GM21576 (cell line): ENCODE measurements around the gene ADD3.

Experiments used
- ATAC-seq: cut with Tn5 transposase; IDR thresholded peaks from one replicate; pipeline ENCODE4 v1.9.1; 2021; ENCODE audit warnings: mild to moderate bottlenecking, moderate library complexity; ENCODE audit not compliant: unreplicated experiment

ADD3 gene

DNA sequence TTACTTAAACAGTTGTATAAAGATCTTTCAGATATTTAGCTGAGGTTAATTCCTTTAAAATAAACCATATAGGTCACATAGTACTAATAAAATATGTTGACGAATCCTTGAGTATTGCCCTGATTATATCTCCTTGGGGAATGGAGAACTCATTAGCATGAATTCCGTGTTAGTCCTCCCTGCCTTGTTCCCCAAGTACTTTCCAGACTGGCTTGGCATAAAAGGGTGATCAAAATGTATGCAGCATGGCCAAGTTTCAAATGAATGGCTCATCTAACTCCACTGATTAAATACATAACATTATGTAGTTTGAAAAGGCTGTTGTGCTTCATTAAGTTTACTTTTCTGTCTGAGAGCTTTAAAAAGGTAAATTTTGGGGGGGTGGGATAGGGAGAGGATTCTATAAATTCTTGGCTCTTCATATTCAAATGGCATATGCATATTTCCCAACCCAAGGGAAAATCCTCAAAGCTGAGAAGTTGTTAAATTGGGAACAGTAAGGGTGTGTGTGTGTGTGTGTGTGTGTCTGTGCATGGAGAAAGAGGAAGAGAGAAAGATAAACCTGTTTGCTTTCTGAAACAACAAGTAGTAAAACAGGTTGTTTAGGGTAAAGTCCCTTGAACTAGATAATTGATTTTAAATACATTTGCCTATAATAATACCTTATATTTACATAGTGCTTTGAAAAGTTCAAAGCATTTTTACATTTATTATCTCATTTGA is 4.8 kb upstream of the ADD3 start:
- no peak for ATAC-seq

- no peak for ATAC-seq
These were observed 4.3 kb upstream of the ADD3 start for GRCh38 chr10:110003524-110003885.

DNA sequence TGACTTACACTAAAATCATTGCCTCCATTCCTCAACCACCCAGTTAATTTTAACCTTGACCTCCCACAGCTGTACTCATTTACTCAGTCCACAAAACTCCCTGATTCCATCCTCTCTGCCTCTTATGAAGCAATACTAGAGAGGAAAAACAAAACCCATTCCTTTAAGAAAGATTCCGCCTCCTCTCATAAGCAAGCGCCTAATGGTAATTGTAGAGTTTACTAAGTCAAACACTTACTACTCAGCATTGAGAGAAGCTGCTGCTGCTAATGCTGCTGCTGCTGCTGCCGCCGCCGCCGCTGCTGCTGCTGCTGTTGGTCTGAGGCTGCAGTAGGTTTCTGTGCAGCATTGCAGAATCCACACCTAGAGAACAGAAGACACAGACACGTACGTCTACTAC is 2.1 kb upstream of the ADD3 start:
- no peak for ATAC-seq

DNA sequence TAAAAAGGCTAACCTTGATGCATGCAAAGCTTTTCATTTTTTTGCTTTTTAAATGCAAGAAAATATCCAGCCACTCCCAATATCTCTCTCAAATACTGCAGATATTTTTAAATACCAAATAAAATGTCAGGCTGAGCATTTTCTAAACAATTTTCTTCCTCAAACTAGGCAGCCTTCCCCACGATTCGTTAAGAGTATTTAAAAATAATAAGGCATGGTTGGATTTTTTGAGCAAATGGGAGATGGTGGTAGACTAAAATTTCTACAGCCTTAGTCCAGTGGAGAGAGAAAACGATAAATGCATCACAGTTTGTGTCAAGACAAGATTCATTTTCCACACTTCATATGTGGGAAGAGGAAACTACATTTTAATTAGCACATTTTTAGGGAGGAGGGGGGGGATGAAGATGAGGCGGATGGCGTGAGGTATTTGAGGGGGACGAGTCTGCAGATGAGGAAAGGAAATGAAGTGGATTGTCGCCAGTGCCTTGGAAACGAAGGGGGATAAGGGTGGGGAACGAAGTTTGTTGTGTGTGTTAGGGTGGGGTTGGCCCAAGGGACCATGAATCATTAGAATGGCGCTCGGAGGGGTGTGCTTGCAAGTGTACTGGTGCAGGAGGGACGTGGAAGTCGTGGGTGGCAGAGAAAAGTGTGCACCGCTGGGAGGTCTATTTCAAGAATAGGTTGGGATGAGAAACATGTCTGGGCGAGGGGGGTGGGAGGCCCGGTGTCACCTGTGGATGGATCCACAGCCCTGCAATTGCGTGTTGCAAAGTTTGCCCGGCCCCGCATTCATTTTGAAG is 1.2 kb upstream of the ADD3 start:
- no peak for ATAC-seq

DNA sequence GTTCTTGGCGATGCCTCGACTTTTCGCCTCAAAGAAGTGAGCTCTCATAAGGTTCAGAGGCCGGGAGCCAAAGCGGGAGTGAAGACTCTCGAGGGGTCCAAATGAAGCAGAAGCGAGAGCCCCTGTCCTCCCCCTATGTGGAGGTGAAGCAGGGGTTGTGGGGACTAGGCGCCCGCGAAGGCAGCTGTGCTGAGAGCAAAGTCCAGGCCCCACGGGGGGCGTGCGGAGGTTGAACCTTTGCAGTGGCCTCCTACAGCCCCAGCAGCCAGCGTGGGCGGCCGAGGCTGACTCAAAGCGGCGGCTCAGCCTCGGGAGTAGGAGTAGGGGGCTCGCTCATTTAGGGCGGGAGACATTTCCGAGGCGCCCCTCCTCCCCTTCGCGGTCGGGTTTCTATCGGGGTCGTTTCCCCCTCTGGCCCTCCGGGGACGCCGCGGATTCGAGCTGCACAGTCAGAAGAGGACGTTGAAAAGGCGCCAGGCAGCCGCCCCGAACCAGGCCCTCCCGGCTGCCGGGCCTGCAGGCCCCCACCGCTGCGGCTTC is 553 bp upstream of the ADD3 start:
- ATAC-seq = peak; percentile 25

DNA sequence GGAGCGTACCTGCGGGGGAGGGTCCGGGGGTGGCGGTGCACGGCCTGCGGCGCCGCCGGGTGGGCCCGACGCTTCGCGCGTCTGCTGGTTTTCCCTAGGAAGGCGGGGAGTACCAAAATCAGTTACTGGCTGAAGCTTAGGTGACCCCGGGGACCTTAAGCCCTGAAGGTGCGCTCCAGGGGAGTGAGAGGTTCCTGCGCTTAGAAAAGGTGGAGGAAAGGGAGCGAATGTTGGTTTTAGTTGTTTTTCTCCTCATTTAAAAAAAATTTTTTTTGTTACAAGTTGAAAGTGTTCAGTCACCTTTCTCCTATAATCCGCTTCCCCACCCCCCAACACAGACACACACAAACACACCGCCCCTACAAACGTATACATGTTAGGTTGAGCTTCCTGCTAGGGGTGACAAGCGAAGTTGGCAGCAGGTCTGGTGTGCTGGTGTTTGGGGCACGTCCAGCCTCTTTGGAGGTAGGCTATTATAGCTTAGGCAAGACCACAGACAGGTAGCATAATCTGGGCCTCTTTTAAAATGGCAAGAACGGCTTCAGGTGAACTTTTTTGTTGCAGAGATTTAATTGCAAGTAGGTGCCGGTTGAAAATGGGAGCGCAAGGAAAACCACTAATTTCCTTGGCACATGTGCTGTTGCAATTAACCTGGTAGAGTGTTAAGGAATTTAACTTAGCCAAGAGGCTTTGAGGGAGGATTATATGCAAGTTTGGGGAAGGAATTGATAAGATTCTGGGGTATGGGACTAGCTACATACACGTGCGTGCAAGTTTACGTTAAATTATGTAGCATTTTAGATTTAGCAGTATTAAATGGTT is 945 bp downstream of the ADD3 start:
- ATAC-seq = peak; percentile 27

- ATAC-seq = peak; percentile 35
These were observed 2.1 kb downstream of the ADD3 start for GRCh38 chr10:110009736-110010475.

DNA sequence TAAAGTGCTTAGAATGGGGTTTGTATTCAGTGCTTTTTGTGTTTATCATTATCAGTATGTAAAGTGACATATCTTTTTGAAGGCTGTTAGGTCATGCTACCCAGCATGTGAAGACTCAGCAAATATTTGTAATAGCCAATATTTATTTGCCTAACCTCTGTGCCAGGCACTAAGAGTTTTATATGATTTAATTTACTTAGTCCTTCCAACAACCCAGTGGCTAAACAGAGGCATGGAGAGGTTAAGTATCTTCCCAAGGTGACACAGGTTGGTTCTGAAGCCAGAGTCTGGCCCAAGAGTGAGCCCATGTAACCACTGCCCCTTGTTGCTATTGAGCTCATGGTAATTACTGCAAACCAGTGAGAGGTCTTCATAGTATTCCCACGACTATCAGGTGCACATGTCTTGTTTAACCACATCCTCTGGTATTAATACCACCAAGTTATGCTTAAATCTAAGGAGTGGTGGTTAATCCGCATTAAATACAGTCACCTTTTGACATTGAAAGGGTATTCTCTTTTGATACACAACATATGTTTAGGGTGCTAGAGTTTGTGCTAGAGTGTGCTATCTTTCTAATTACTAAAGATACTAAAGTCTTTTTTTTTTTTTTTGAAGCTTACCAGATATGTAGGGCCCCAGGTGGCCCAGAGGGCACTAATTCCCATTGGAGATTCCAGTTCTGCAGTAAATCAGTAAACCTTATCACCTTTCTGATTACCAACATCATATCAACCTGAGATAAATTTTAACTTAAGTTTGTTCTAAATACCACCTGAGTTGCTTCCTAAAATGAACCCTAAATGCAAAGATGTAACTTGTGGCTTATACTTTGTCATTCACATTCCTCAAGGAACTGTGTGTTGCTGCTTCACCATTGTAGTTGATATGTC is 2.9 kb downstream of the ADD3 start:
- no peak for ATAC-seq

DNA sequence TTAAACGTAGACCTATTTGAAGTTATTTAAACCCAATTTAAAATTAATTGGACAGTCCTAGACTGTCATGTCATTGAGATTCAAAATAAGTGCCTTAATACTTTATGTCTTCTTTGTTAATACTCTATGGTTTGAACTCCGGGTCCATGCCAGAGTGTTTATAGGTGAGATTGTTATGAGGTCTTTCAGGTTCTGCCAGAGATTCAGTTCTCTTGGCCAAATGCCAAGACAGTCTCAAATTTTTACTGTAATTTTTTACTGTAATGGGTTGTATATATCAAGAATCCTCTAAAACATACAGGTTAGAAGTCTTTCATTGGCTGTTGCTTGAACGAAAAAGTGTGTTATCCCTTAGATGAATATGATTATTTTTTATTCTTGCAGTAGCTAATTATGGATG is 3.9 kb downstream of the ADD3 start:
- ATAC-seq = no peak

GRCh38 chr10:110013630-110014293 is 6.0 kb downstream of the ADD3 start:
- no peak for ATAC-seq

DNA sequence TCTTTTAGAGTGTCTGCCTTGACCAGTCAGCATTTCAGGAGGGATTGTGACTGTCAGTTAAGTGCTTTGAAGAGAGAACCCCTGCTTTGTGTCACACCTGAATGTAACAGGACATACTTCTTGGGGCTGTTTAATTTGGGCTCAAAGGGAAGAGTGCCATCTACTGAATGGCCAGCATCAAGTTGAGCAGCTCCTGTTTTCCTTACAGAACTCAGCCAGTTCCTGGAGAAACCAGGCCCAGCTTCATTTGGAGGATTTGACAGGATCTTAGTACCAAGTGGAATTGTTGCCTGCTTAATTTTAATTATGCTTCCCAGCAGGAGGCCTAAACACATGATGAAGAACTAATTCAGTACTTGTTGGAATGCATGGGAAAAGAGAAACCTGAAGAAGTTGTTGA is 8.3 kb downstream of the ADD3 start:
- no peak for ATAC-seq

DNA sequence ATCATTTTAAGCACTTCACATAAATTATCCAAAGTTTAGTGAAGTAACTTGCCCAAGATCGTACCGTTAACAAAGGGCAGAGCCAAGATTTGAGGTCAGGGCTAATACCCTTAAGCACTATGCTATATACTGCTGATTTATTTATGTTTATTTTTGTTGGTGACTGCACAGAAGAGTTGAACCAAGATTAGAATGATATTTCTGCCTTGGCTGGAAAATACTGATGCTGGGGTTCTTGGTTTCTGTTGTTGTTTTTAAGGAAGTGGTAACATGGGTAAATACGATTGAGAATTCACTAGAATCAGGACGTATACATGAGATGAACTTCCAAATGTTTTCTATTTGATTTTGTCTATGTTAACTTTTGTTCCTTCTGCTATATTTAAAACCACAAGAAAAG is 9.3 kb downstream of the ADD3 start:
- ATAC-seq = no peak

- ATAC-seq = no peak
These were observed 10.1 kb downstream of the ADD3 start for GRCh38 chr10:110017907-110018306.

GRCh38 chr10:110020265-110020664 is 12.5 kb downstream of the ADD3 start:
- ATAC-seq = no peak

DNA sequence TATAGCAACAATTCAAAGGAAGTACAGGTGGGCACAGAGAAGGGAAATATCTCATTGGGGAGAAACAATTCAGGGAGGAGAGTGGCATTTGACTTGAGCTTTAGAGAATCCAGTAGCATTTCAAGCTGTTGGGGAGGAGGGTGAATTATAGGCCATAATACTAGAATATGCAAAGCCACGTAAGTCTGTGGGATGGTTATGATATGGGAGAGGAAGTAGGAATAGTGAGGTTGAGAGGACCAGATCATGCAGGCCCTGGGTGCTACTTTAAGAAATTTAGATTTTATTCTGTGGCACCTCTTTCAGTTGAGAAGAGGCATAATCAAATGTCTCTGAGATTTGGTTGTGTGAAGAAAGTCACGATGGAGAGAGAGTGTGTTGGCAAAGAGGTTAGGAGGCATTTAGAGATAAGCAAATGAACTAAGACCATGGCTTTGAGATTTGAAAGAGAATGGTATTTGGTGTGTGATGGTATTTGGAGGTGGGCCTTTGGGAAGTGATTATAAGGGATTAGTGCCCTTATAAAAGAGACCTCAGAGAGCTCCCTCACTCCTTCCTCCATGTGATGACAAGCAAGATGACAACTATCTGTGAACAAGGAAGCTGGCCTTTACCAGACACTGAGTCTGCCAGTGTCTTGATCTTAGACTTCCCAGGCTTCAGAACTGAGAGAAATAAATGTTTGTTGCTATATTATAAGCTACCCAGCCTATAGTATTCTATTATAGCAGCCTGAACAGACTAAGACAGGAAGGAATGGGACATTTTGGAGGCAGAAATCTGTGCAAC is 15.1 kb downstream of the ADD3 start:
- no peak for ATAC-seq

GRCh38 chr10:110023785-110024465 is 16.1 kb downstream of the ADD3 start:
- ATAC-seq = no peak

GRCh38 chr10:110029450-110029849 is 21.7 kb downstream of the ADD3 start:
- ATAC-seq = no peak
